HCT116 (cell line): Measurements from ENCODE around the gene GAB2. TPM values are rescaled to one million over a fixed set of nuclear protein-coding genes. Genes with fewer than 3 reads are reported as not detected.

Source experiments
- ATAC-seq: fragments of 200-7000 bp; cut with Tn5 transposase; 2 replicates; pipeline ENCODE4 v1.9.1; 2020; ENCODE audit warnings: mild to moderate bottlenecking, moderate library complexity
- BruUV-seq: library from RNA; stranded (reverse); fragments of 400-500 nt; replicated peaks from 2 replicates; lab custom pipeline; 2021; lab: Mats Ljungman, UMichigan
- CTCF ChIA-PET: fragments of 300-600 bp; sonication (Branson Sonifier 250); formaldehyde crosslinking; loops from one replicate; lab custom pipeline; 2021; ENCODE audit warnings: antibody characterized with exemption; lab: Charles Lee
- POLR2A ChIA-PET: fragments of 300-600, 350-600 bp; sonication (Branson Sonifier 250); formaldehyde crosslinking; loops from one replicate; lab custom pipeline; 2021; ENCODE audit warnings: antibody characterized with exemption; lab: Charles Lee
- RAD21 ChIA-PET, 2 experiments: fragments of 300-600 bp; sonication (Branson Sonifier 250); formaldehyde crosslinking; loops; one replicate each; lab custom pipeline; 2023; ENCODE audit warnings: low total read pairs in 2 of 2; ENCODE audit not compliant: uncharacterized antibody in 2 of 2, unreplicated experiment in 2 of 2, low non-redundant PET in 1 of 2; lab: Charles Lee
- DNase-seq: peaks from one replicate; pipeline ENCODE4 v3.0.0-alpha.2; 2010; ENCODE audit warnings: low read depth, low spot score
- H2AFZ ChIP-seq: fragments of 200-600 bp; shearing (Covaris generic), sonication (generic); 2 replicates; pipeline ENCODE4 v1.6.1; 2017; ENCODE audit warnings: low read depth, mixed run types, mixed read lengths, antibody characterized with exemption, low read length; ENCODE audit not compliant: poor library complexity, severe bottlenecking
- H3K27ac ChIP-seq: 2 replicates; pipeline ENCODE4 v1.5.1; 2012; ENCODE audit warnings: low read depth, low read length
- H3K27me3 ChIP-seq: fragments of 200-600 bp; sonication (generic); 2 replicates; pipeline ENCODE4 v1.6.1; 2016; ENCODE audit warnings: mixed run types, low read length, mixed read lengths; ENCODE audit not compliant: insufficient read depth
- H3K36me3 ChIP-seq, 2 experiments: fragments of 200-500 bp in 1 of 2; fragments of 200-600 bp in 1 of 2; sonication (Bioruptor generic) in 1 of 2; sonication (generic) in 1 of 2; 2 replicates each; pipeline versions ENCODE4 v1.5.1 to v1.6.1; 2014 to 2016; ENCODE audit warnings: low read length in 2 of 2, inconsistent platforms in 1 of 2, mixed read lengths in 1 of 2, mixed run types in 1 of 2; ENCODE audit not compliant: insufficient read depth in 2 of 2, control insufficient read depth in 1 of 2
- H3K4me1 ChIP-seq, 2 experiments: fragments of 200-600 bp in 1 of 2; sonication (generic) in 1 of 2; 2 replicates each; pipeline versions ENCODE4 v1.5.1 to v1.6.1; 2012 to 2017; ENCODE audit warnings: low read length in 2 of 2, inconsistent platforms in 1 of 2, mild to moderate bottlenecking in 1 of 2, mixed read lengths in 1 of 2, mixed run types in 1 of 2, moderate library complexity in 1 of 2; ENCODE audit not compliant: insufficient read depth in 2 of 2, control insufficient read depth in 1 of 2
- H3K4me2 ChIP-seq: fragments of 200-600 bp; sonication (generic); 2 replicates; pipeline ENCODE4 v1.6.1; 2017; ENCODE audit warnings: mixed run types, low read length, mixed read lengths
- H3K4me3 ChIP-seq, 2 experiments: fragments of 200-600 bp in 1 of 2; sonication (generic) in 1 of 2; replicated peaks in 1 of 2; 2 replicates each; pipeline ENCODE4 v1.5.1; 2011 to 2016; ENCODE audit warnings: low read length in 2 of 2, control low read depth in 1 of 2, low read depth in 1 of 2, mild to moderate bottlenecking in 1 of 2, mixed read lengths in 1 of 2, mixed run types in 1 of 2
- H3K79me2 ChIP-seq: fragments of 200-600 bp; sonication (generic); 2 replicates; pipeline ENCODE4 v1.6.1; 2017; ENCODE audit warnings: mild to moderate bottlenecking, mixed run types, low read length, moderate library complexity, mixed read lengths; ENCODE audit not compliant: insufficient read depth
- H3K9ac ChIP-seq: fragments of 200-600 bp; sonication (generic); 2 replicates; pipeline ENCODE4 v1.6.1; 2016; ENCODE audit warnings: low read length, mixed read lengths
- H3K9me2 ChIP-seq: fragments of 200-600 bp; sonication (generic), shearing (Covaris generic); 2 replicates; pipeline ENCODE4 v1.6.1; 2017; ENCODE audit warnings: mixed run types, mild to moderate bottlenecking, moderate library complexity; ENCODE audit not compliant: insufficient read depth
- H3K9me3 ChIP-seq, 2 experiments: fragments of 200-500 bp in 1 of 2; fragments of 200-600 bp in 1 of 2; sonication (Bioruptor generic) in 1 of 2; sonication (generic) in 1 of 2; 2 replicates each; pipeline ENCODE4 v1.6.1; 2014 to 2017; ENCODE audit warnings: low read length in 2 of 2, mixed read lengths in 2 of 2, inconsistent platforms in 1 of 2, low read depth in 1 of 2, mild to moderate bottlenecking in 1 of 2, mixed run types in 1 of 2, moderate library complexity in 1 of 2; ENCODE audit not compliant: control insufficient read depth in 1 of 2, insufficient read depth in 1 of 2
- H4K20me1 ChIP-seq: fragments of 200-600 bp; sonication (generic), shearing (Covaris generic); 2 replicates; pipeline ENCODE4 v1.6.1; 2017; ENCODE audit warnings: mixed run types, mild to moderate bottlenecking, moderate library complexity; ENCODE audit not compliant: insufficient read depth
- EZH2 ChIP-seq: fragments of 200-600 bp; sonication (generic); IDR thresholded peaks from 2 replicates; pipeline ENCODE4 v1.6.1; 2017; ENCODE audit warnings: antibody characterized with exemption, mixed run types
- EZH2phosphoT487 ChIP-seq: fragments of 200-600 bp; IDR thresholded peaks from 2 replicates; pipeline ENCODE4 v1.6.1; 2018; ENCODE audit warnings: antibody characterized with exemption, borderline replicate concordance
- FOSL1 ChIP-seq: IDR thresholded peaks from 2 replicates; pipeline ENCODE4 v1.6.1; 2012; ENCODE audit warnings: low read depth
- JUND ChIP-seq: IDR thresholded peaks from 2 replicates; pipeline ENCODE4 v1.6.1; 2012
- POLR2A ChIP-seq: IDR thresholded peaks from 2 replicates; pipeline ENCODE4 v1.7.0; 2011; ENCODE audit warnings: borderline replicate concordance; ENCODE audit not compliant: insufficient read depth, insufficient read length; ENCODE audit errors: extremely low read depth
- POLR2AphosphoS5 ChIP-seq: IDR thresholded peaks from 2 replicates; pipeline ENCODE4 v1.6.1; 2011; ENCODE audit warnings: mild to moderate bottlenecking, low read depth, low read length, moderate library complexity
- RAD21 ChIP-seq: IDR thresholded peaks from 2 replicates; pipeline ENCODE4 v1.6.1; 2012; ENCODE audit warnings: low read depth, mild to moderate bottlenecking
- SIN3A ChIP-seq: IDR thresholded peaks from 2 replicates; pipeline ENCODE4 v1.6.1; 2012; ENCODE audit warnings: low read depth
- SP1 ChIP-seq: IDR thresholded peaks from 2 replicates; pipeline ENCODE4 v1.6.1; 2012; ENCODE audit warnings: low read depth
- SRF ChIP-seq: IDR thresholded peaks from 2 replicates; pipeline ENCODE4 v1.6.1; 2012; ENCODE audit warnings: low read depth
- TCF7L2 ChIP-seq: IDR thresholded peaks from 2 replicates; pipeline ENCODE4 v1.7.0; 2011; ENCODE audit warnings: borderline replicate concordance, inconsistent platforms; ENCODE audit not compliant: insufficient read depth, insufficient read length; ENCODE audit errors: extremely low read depth
- YY1 ChIP-seq: IDR thresholded peaks from 2 replicates; pipeline ENCODE4 v1.6.1; 2011; ENCODE audit warnings: low read length, low read depth, moderate library complexity, mild to moderate bottlenecking; ENCODE audit not compliant: insufficient replicate concordance; ENCODE audit errors: extremely low read depth
- ZFX ChIP-seq: fragments of 450-650 bp; IDR thresholded peaks from 2 replicates; pipeline ENCODE4 v1.6.1; 2017
- intact Hi-C: fragments of 100-400 bp; cut with micrococcal nuclease; formaldehyde crosslinking; loops from 2 replicates; pipeline ENCODE4 v1.10.0; 2022
- total RNA-seq: library from RNA; stranded (reverse); gene quantifications from one replicate; pipeline ENCODE4 v1.2.1, GENCODE V29; 2021; ENCODE audit not compliant: unreplicated experiment
- TF ChIP-seq, protein P1 (sequence below): IDR thresholded peaks from 2 replicates; pipeline ENCODE4 v1.6.1; 2011; ENCODE audit warnings: mild to moderate bottlenecking, low read length, moderate library complexity; ENCODE audit not compliant: insufficient replicate concordance; ENCODE audit errors: extremely low read depth
- TF ChIP-seq, protein P2 (sequence below): IDR thresholded peaks from 2 replicates; pipeline ENCODE4 v1.6.1; 2012; ENCODE audit warnings: low read depth
- TF ChIP-seq, protein P3 (sequence below): IDR thresholded peaks from 2 replicates; pipeline ENCODE4 v1.6.1; 2012

The GAB2 gene
- total RNA-seq, 1 experiment from 2014 or later, result 1.9 TPM

DNA sequence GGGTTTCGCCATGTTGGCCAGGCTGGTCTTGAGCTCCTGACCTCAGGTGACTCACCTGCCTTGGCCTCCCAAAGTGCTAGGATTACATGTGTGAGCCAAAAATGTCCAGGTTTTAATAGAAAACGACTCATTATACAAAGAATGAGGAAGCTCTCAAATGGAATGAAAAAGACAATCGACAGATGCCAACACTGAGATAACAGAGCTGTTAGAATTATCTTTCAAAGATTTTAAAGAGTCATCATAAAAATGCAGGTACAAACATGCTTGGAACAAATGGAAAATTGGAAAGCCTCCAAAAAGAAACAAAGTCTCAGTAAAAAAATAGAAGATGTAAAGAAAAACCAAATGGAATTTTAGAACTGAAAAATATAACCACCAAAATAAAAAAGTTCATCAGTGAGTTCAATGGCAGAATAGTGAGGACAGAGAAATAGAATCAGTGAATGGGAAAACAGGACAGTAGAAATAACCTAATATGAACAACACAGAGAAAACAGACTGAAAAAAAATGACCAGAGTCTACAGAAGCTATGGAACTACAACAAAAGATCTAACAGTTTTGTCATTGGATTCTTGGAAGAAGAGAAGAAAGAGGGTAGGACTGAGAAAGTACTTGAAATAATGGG lies 10.9 kb downstream of the GAB2 start (continued):
- no peak for TF ChIP-seq SP1

DNA sequence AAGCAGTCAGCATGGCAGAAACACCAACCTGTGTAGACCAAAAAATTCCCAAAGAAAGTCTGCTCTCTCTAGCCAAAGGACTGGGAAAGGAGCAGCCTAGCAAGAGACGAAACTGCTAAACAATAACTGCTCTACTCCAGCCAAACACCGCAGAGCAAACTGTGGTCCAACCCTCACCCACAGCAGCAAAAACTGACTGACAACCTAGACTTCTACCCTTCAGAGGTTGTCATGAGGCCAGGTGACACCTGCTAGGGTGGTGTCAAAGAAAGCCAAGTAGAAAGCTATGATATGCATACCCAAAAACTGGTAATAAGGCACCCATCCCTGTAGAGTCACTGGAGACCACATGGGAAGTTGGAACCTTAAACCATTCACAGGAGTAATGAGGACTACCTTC lies 11.8 kb downstream of the GAB2 start:
- DNase-seq (no peak), ATAC-seq (no peak)
- H3K9ac ChIP-seq, result no peak overlapping the region
- H3K4me2 ChIP-seq, result no peak overlapping the region
- peaks cover 0 to 7% of the 10 kb centered on the region in 2 experiments; a peak in 2 of 4 replicates for H3K4me1 ChIP-seq
- POLR2A ChIA-PET, result no interaction called here
- no peaks in the 10 kb centered on the region for H3K9me2 ChIP-seq
- no TSS peak for BruUV-seq
- H3K27me3 ChIP-seq, result no peaks in the 10 kb centered on the region
- intact Hi-C loops, result no loop called here
- H2AFZ ChIP-seq, result no peak overlapping the region
- no peaks in the 10 kb centered on the region; a peak in 1 of 4 replicates for H3K9me3 ChIP-seq
- CTCF ChIA-PET, result no interaction called here
- H3K4me3 ChIP-seq, result no peak overlapping the region
- no peaks in the 10 kb centered on the region for H3K36me3 ChIP-seq
- H3K79me2 ChIP-seq, result no peaks in the 10 kb centered on the region
- H3K27ac ChIP-seq, result no peak overlapping the region
- RAD21 ChIA-PET, result no interaction called here
- no peaks in the 10 kb centered on the region for H4K20me1 ChIP-seq
- TF ChIP-seq JUND, result no peak
- TF ChIP-seq POLR2AphosphoS5, result no peak
- no peak for TF ChIP-seq EZH2phosphoT487
- TF ChIP-seq, protein P1, sequence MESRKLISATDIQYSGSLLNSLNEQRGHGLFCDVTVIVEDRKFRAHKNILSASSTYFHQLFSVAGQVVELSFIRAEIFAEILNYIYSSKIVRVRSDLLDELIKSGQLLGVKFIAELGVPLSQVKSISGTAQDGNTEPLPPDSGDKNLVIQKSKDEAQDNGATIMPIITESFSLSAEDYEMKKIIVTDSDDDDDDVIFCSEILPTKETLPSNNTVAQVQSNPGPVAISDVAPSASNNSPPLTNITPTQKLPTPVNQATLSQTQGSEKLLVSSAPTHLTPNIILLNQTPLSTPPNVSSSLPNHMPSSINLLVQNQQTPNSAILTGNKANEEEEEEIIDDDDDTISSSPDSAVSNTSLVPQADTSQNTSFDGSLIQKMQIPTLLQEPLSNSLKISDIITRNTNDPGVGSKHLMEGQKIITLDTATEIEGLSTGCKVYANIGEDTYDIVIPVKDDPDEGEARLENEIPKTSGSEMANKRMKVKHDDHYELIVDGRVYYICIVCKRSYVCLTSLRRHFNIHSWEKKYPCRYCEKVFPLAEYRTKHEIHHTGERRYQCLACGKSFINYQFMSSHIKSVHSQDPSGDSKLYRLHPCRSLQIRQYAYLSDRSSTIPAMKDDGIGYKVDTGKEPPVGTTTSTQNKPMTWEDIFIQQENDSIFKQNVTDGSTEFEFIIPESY, result no peak
- no peak for TF ChIP-seq EZH2
- no peak for TF ChIP-seq RAD21
- TF ChIP-seq POLR2A, result no peak
- TF ChIP-seq SIN3A, result no peak
- TF ChIP-seq FOSL1, result no peak
- no peak for TF ChIP-seq SRF
- TF ChIP-seq TCF7L2, result no peak
- no peak for TF ChIP-seq YY1
- TF ChIP-seq, protein P2, sequence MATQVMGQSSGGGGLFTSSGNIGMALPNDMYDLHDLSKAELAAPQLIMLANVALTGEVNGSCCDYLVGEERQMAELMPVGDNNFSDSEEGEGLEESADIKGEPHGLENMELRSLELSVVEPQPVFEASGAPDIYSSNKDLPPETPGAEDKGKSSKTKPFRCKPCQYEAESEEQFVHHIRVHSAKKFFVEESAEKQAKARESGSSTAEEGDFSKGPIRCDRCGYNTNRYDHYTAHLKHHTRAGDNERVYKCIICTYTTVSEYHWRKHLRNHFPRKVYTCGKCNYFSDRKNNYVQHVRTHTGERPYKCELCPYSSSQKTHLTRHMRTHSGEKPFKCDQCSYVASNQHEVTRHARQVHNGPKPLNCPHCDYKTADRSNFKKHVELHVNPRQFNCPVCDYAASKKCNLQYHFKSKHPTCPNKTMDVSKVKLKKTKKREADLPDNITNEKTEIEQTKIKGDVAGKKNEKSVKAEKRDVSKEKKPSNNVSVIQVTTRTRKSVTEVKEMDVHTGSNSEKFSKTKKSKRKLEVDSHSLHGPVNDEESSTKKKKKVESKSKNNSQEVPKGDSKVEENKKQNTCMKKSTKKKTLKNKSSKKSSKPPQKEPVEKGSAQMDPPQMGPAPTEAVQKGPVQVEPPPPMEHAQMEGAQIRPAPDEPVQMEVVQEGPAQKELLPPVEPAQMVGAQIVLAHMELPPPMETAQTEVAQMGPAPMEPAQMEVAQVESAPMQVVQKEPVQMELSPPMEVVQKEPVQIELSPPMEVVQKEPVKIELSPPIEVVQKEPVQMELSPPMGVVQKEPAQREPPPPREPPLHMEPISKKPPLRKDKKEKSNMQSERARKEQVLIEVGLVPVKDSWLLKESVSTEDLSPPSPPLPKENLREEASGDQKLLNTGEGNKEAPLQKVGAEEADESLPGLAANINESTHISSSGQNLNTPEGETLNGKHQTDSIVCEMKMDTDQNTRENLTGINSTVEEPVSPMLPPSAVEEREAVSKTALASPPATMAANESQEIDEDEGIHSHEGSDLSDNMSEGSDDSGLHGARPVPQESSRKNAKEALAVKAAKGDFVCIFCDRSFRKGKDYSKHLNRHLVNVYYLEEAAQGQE, result no peak
- TF ChIP-seq SP1, result no peak
- TF ChIP-seq, protein P3, sequence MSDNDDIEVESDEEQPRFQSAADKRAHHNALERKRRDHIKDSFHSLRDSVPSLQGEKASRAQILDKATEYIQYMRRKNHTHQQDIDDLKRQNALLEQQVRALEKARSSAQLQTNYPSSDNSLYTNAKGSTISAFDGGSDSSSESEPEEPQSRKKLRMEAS, result no peak
- no peak for TF ChIP-seq ZFX
